Testis (tissue), 2 donors: Measurements from ENCODE around the gene HPS3.

ENCODE experiments used
- POLR2A ChIP-seq: fragments of 450-650 bp; IDR thresholded peaks from one replicate; pipeline ENCODE4 v1.6.1; 2017; ENCODE audit warnings: antibody characterized with exemption, mild to moderate bottlenecking, moderate library complexity
- TF ChIP-seq, protein P1 (sequence below), 3 experiments: fragments of 450-650 bp in 2 of 3; fragments of 200-600 bp in 1 of 3; sonication (generic) in 1 of 3; IDR thresholded peaks; one replicate each; pipeline ENCODE4 v1.5.1; 2016 to 2019; ENCODE audit warnings: antibody characterized with exemption in 3 of 3, mild to moderate bottlenecking in 2 of 3, moderate library complexity in 1 of 3

DNA sequence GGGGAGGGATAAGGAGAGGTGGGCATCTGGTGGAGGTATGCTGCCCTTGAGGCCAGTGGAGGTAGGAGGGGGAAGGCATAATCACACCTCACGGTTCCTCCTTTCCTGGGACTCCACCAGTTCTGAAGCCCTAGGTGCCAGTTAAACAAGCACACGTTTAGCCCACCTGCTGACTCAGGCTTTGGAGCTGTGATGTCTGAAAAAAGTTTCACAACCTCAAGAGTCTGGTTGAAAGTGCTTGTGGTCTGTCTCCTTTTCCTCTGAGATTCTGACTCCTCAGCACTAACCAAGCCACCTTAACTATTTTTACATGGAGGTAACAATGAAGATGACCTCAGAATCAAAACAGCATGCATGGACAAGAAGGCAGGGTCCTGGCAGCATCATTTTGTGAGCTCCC, 23.0 kb downstream of the HPS3 start:
- TF ChIP-seq, protein P1, sequence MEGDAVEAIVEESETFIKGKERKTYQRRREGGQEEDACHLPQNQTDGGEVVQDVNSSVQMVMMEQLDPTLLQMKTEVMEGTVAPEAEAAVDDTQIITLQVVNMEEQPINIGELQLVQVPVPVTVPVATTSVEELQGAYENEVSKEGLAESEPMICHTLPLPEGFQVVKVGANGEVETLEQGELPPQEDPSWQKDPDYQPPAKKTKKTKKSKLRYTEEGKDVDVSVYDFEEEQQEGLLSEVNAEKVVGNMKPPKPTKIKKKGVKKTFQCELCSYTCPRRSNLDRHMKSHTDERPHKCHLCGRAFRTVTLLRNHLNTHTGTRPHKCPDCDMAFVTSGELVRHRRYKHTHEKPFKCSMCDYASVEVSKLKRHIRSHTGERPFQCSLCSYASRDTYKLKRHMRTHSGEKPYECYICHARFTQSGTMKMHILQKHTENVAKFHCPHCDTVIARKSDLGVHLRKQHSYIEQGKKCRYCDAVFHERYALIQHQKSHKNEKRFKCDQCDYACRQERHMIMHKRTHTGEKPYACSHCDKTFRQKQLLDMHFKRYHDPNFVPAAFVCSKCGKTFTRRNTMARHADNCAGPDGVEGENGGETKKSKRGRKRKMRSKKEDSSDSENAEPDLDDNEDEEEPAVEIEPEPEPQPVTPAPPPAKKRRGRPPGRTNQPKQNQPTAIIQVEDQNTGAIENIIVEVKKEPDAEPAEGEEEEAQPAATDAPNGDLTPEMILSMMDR (IDR thresholded peaks at IDR 0.05) = no peak
- no peak for TF ChIP-seq POLR2A
